Mammary epithelial cell (primary cell): ENCODE results near the gene STAC.

Experiments used
- CTCF ChIP-seq, 2 donors: IDR thresholded peaks in 1 of 2; conservative IDR thresholded peaks in 1 of 2; 2 replicates each; pipeline ENCODE4 v1.5.1; 2011 to 2012; ENCODE audit warnings: inconsistent platforms in 2 of 2, low read length in 2 of 2, mild to moderate bottlenecking in 2 of 2, control low read depth in 1 of 2, low read depth in 1 of 2; ENCODE audit not compliant: insufficient read depth in 1 of 2; ENCODE audit errors: extremely low read depth in 1 of 2
- EZH2 ChIP-seq: IDR thresholded peaks from 2 replicates; pipeline ENCODE4 v1.6.1; 2012; ENCODE audit warnings: low read length, inconsistent platforms, borderline replicate concordance

DNA sequence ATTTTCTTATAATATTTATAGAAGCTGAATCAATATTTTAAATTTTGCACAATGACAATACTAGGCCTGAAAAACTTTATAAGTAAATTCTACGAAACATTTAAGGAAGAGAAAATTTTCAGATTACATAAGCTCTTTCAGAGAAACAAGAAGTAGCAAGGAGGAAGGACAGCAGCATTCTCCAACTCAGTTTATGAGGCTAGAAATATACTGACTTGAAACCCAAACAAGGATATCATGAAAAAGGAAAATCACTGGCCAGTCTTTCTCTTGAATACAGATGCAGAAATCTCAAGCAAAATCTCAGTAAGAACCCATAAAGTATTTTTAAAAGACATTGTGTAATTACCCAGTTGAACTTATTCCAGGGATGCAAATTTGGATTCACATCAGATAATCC, 121.3 kb downstream of the STAC start:
- TF ChIP-seq CTCF (conservative IDR thresholded peaks at IDR 0.05 in 1 of 2, IDR thresholded peaks at IDR 0.05 in 1 of 2; ENCODE audit: extremely low read depth in 1 of 2, insufficient read depth in 1 of 2, low read depth in 1 of 2, low read length in 2 of 2) (no peak), EZH2 (no peak)
